H9 (cell line): ENCODE data around the gene RPL7L1. TPM values are rescaled to one million over a fixed set of nuclear protein-coding genes. Genes with fewer than 3 reads are reported as not detected.

Experiments
- DNase-seq: peaks from one replicate; pipeline ENCODE4 v3.0.0-alpha.2; 2017
- H2AFZ ChIP-seq: one replicate; pipeline ENCODE4 v1.6.1; 2013; ENCODE audit warnings: mild to moderate bottlenecking, low read length, control low read depth, moderate library complexity
- H2AK5ac ChIP-seq: 2 replicates; pipeline ENCODE4 v1.6.1; 2013; ENCODE audit warnings: low read length, control low read depth, mixed read lengths; ENCODE audit not compliant: insufficient read length
- H2BK120ac ChIP-seq: one replicate; pipeline ENCODE4 v1.6.1; 2013; ENCODE audit warnings: low read depth, mild to moderate bottlenecking, low read length, control low read depth, inconsistent platforms; ENCODE audit not compliant: poor library complexity, severe bottlenecking
- H2BK12ac ChIP-seq: 2 replicates; pipeline ENCODE4 v1.6.1; 2013; ENCODE audit warnings: low read length, control low read depth, mixed read lengths, low read depth; ENCODE audit not compliant: insufficient read length
- H2BK15ac ChIP-seq: 2 replicates; pipeline ENCODE4 v1.6.1; 2013; ENCODE audit warnings: low read depth, low read length, control low read depth
- H2BK20ac ChIP-seq: one replicate; pipeline ENCODE4 v1.6.1; 2013; ENCODE audit warnings: low read depth, mild to moderate bottlenecking, low read length, control low read depth, inconsistent platforms; ENCODE audit not compliant: poor library complexity, severe bottlenecking
- H2BK5ac ChIP-seq: 2 replicates; pipeline ENCODE4 v1.6.1; 2013; ENCODE audit warnings: low read length, control low read depth, mixed read lengths; ENCODE audit not compliant: insufficient read length
- H3K14ac ChIP-seq: 2 replicates; pipeline ENCODE4 v1.6.1; 2013; ENCODE audit warnings: low read length, control low read depth; ENCODE audit not compliant: insufficient read depth
- H3K18ac ChIP-seq: 2 replicates; pipeline ENCODE4 v1.6.1; 2013; ENCODE audit warnings: low read depth, mild to moderate bottlenecking, mixed read lengths, low read length, control low read depth; ENCODE audit not compliant: insufficient read length
- H3K23ac ChIP-seq: 2 replicates; pipeline ENCODE4 v1.6.1; 2013; ENCODE audit warnings: low read length, control low read depth, mixed read lengths, low read depth; ENCODE audit not compliant: insufficient read length
- H3K23me2 ChIP-seq: 2 replicates; pipeline ENCODE4 v1.6.1; 2013; ENCODE audit warnings: low read depth, mild to moderate bottlenecking, mixed read lengths, low read length, control low read depth; ENCODE audit not compliant: insufficient read length, poor library complexity, severe bottlenecking
- H3K27ac ChIP-seq: 2 replicates; pipeline ENCODE4 v1.5.1; 2013; ENCODE audit warnings: low read length, control low read depth, mixed read lengths, low read depth; ENCODE audit not compliant: insufficient read length
- H3K27me3 ChIP-seq: 2 replicates; pipeline ENCODE4 v1.6.1; 2013; ENCODE audit warnings: low read length, control low read depth, inconsistent platforms; ENCODE audit not compliant: insufficient read depth
- H3K4ac ChIP-seq: 2 replicates; pipeline ENCODE4 v1.6.1; 2013; ENCODE audit warnings: low read depth, mild to moderate bottlenecking, control low read depth, inconsistent platforms, low read length, moderate library complexity
- H3K4me1 ChIP-seq: 2 replicates; pipeline ENCODE4 v1.6.1; 2013; ENCODE audit warnings: low read length, control low read depth, inconsistent platforms; ENCODE audit not compliant: insufficient read depth
- H3K4me2 ChIP-seq: 2 replicates; pipeline ENCODE4 v1.6.1; 2013; ENCODE audit warnings: low read length, control low read depth, mixed read lengths; ENCODE audit not compliant: insufficient read length, insufficient read depth
- H3K56ac ChIP-seq: 2 replicates; pipeline ENCODE4 v1.6.1; 2013; ENCODE audit warnings: low read depth, mild to moderate bottlenecking, mixed read lengths, low read length, control low read depth; ENCODE audit not compliant: insufficient read length
- H3K79me1 ChIP-seq: 2 replicates; pipeline ENCODE4 v1.6.1; 2013; ENCODE audit warnings: low read depth, mild to moderate bottlenecking, moderate library complexity, low read length, control low read depth, inconsistent platforms; ENCODE audit not compliant: insufficient read depth, poor library complexity, severe bottlenecking
- H3K79me2 ChIP-seq: 2 replicates; pipeline ENCODE4 v1.6.1; 2013; ENCODE audit warnings: low read length, control low read depth, inconsistent platforms; ENCODE audit not compliant: insufficient read depth
- H3K9ac ChIP-seq: 2 replicates; pipeline ENCODE4 v1.6.1; 2013; ENCODE audit warnings: low read length, control low read depth, mixed read lengths; ENCODE audit not compliant: insufficient read length; ENCODE audit errors: extremely low read depth
- H3K9me3 ChIP-seq: one replicate; pipeline ENCODE4 v1.6.1; 2013; ENCODE audit warnings: low read depth, low read length, inconsistent platforms; ENCODE audit not compliant: control insufficient read depth
- H3T11ph ChIP-seq: one replicate; pipeline ENCODE4 v1.6.1; 2013; ENCODE audit warnings: mild to moderate bottlenecking, low read length, control low read depth, inconsistent platforms
- H4K20me1 ChIP-seq: one replicate; pipeline ENCODE4 v1.6.1; 2013; ENCODE audit not compliant: control insufficient read depth, insufficient read length, insufficient read depth
- H4K5ac ChIP-seq: 2 replicates; pipeline ENCODE4 v1.6.1; 2013; ENCODE audit warnings: low read depth, mild to moderate bottlenecking, mixed read lengths, low read length, control low read depth; ENCODE audit not compliant: insufficient read length
- H4K8ac ChIP-seq: replicated peaks from 2 replicates; pipeline ENCODE4 v1.6.1; 2013; ENCODE audit warnings: low read length, control low read depth, mixed read lengths, low read depth; ENCODE audit not compliant: insufficient read length
- H4K91ac ChIP-seq: 2 replicates; pipeline ENCODE4 v1.6.1; 2013; ENCODE audit warnings: low read depth, mild to moderate bottlenecking, moderate library complexity, mixed read lengths, low read length, control low read depth; ENCODE audit not compliant: insufficient read length
- H3K27ac Mint-ChIP-seq, 3 experiments: 2 replicates in 2 of 3; 3 replicates in 1 of 3; pipeline ENCODE4 v1.8.0; 2020 to 2021; ENCODE audit warnings: mixed read lengths in 3 of 3, mild to moderate bottlenecking in 1 of 3, moderate library complexity in 1 of 3
- H3K27me3 Mint-ChIP-seq: 2 replicates; pipeline ENCODE4 v1.8.0; 2021; ENCODE audit warnings: low read depth, mild to moderate bottlenecking, moderate library complexity, mixed read lengths
- H3K36me3 Mint-ChIP-seq, 3 experiments: 2 replicates in 2 of 3; 3 replicates in 1 of 3; pipeline ENCODE4 v1.8.0; 2020 to 2021; ENCODE audit warnings: low read depth in 3 of 3, mixed read lengths in 3 of 3; ENCODE audit not compliant: insufficient read depth in 1 of 3
- H3K4me1 Mint-ChIP-seq, 2 experiments: 2 replicates each; pipeline ENCODE4 v1.8.0; 2020; ENCODE audit warnings: mixed read lengths in 2 of 2
- H3K4me3 Mint-ChIP-seq, 2 experiments: 2 replicates in 1 of 2; 3 replicates in 1 of 2; pipeline ENCODE4 v1.8.0; 2020 to 2021; ENCODE audit warnings: mild to moderate bottlenecking in 2 of 2, mixed read lengths in 2 of 2, moderate library complexity in 1 of 2
- H3K9me3 Mint-ChIP-seq, 2 experiments: 2 replicates in 1 of 2; 3 replicates in 1 of 2; pipeline ENCODE4 v1.8.0; 2020; ENCODE audit warnings: mild to moderate bottlenecking in 2 of 2, mixed read lengths in 2 of 2, moderate library complexity in 1 of 2
- WGBS: extraction: QIAGEN DNeasy Blood & Tissue Kit; methylation state at CpG from one replicate; pipeline ENCODE4 v1.1.7; 2013; ENCODE audit warnings: missing lambda C conversion rate, low lambda C conversion rate, mixed read lengths; ENCODE audit not compliant: insufficient read length; ENCODE audit errors: extremely low coverage; 5-methylcytosine and 5-hydroxymethylcytosine counted together
- total RNA-seq: library from RNA; stranded (reverse); gene quantifications from 2 replicates; pipeline ENCODE4 v1.2.1, GENCODE V29; 2021
- TF ChIP-seq, protein P1 (sequence below): fragments of 200-600 bp; sonication (generic); conservative IDR thresholded peaks from 3 replicates; pipeline ENCODE4 v1.8.0; 2021; ENCODE audit warnings: antibody characterized with exemption, mild to moderate bottlenecking

The RPL7L1 gene
- total RNA-seq, 1 experiment from 2014 or later = 130 TPM

DNA sequence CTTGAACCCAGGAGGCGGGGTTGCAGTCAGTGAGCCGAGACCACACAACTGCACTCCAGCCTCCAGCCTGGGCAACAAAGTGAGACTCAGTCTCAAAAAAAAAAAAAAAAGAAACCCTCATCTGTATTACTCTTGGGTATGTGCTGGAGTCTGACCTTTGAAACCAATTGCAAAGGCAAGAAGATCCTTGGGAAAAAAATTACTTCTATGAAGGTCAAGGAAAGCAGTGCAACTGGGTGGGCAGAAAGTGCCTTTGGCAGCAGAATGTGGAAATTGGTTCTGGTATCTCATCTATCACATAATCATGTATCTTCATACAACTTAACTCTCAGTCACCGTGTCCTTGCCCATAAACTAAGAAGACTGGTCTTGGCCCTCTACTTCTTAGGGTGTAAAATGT, 7.7 kb upstream of the RPL7L1 start:
- Histone ChIP-seq H3K23ac (no peak overlapping the region), H3T11ph (no peak overlapping the region), H3K14ac (no peak overlapping the region), H4K5ac (no peak overlapping the region), H3K9ac (no peak overlapping the region), H4K20me1 (no peaks in the 10 kb centered on the region), H2AFZ (no peak overlapping the region), H3K4me1 (no peaks in the 10 kb centered on the region), H3K23me2 (no peaks in the 10 kb centered on the region), H4K91ac (no peak overlapping the region), H2BK20ac (no peak overlapping the region), H2BK120ac (no peak overlapping the region), H4K8ac (no peak overlapping the region), H3K4me2 (no peak overlapping the region), H3K79me2 (no peaks in the 10 kb centered on the region), H3K56ac (no peak overlapping the region), H2BK5ac (no peak overlapping the region), H3K27ac (no peak overlapping the region), H3K4ac (no peak overlapping the region), H3K9me3 (no peaks in the 10 kb centered on the region), H2AK5ac (no peak overlapping the region), H3K79me1 (no peaks in the 10 kb centered on the region), H3K27me3 (no peaks in the 10 kb centered on the region), H2BK12ac (no peak overlapping the region), H2BK15ac (no peak overlapping the region), H3K18ac (no peak overlapping the region)
- H3K4me1 Mint-ChIP-seq = no peaks in the 10 kb centered on the region
- no CpG with 5 or more reads among the region's 3 CpGs for WGBS
- no peak for DNase-seq
- no peaks in the 10 kb centered on the region for H3K27me3 Mint-ChIP-seq
- H3K27ac Mint-ChIP-seq = 0 out of 7 replicates have a peak overlapping the region, but pooled peaks of 1 of the 3 experiments have one; percentile 24
- H3K4me3 Mint-ChIP-seq = no peak overlapping the region
- TF ChIP-seq, protein P1, sequence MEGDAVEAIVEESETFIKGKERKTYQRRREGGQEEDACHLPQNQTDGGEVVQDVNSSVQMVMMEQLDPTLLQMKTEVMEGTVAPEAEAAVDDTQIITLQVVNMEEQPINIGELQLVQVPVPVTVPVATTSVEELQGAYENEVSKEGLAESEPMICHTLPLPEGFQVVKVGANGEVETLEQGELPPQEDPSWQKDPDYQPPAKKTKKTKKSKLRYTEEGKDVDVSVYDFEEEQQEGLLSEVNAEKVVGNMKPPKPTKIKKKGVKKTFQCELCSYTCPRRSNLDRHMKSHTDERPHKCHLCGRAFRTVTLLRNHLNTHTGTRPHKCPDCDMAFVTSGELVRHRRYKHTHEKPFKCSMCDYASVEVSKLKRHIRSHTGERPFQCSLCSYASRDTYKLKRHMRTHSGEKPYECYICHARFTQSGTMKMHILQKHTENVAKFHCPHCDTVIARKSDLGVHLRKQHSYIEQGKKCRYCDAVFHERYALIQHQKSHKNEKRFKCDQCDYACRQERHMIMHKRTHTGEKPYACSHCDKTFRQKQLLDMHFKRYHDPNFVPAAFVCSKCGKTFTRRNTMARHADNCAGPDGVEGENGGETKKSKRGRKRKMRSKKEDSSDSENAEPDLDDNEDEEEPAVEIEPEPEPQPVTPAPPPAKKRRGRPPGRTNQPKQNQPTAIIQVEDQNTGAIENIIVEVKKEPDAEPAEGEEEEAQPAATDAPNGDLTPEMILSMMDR = no peak
- peaks cover 0 to 4% (median 2%) of the 10 kb centered on the region in 3 experiments; a peak in 3 of 7 replicates for H3K36me3 Mint-ChIP-seq
- no peaks in the 10 kb centered on the region for H3K9me3 Mint-ChIP-seq
